ENCODE data around the gene CCDC88B. TPM values are rescaled to one million over a fixed set of nuclear protein-coding genes. Genes with fewer than 3 reads are reported as not detected.

CCDC88B gene
- total and polyA plus RNA-seq, 9 of the 15 experiments (the other 6 are each of a cell fraction or from before 2014, with no cell fraction given) = 0.13 to 18.1 (median 7.9) TPM

DNA sequence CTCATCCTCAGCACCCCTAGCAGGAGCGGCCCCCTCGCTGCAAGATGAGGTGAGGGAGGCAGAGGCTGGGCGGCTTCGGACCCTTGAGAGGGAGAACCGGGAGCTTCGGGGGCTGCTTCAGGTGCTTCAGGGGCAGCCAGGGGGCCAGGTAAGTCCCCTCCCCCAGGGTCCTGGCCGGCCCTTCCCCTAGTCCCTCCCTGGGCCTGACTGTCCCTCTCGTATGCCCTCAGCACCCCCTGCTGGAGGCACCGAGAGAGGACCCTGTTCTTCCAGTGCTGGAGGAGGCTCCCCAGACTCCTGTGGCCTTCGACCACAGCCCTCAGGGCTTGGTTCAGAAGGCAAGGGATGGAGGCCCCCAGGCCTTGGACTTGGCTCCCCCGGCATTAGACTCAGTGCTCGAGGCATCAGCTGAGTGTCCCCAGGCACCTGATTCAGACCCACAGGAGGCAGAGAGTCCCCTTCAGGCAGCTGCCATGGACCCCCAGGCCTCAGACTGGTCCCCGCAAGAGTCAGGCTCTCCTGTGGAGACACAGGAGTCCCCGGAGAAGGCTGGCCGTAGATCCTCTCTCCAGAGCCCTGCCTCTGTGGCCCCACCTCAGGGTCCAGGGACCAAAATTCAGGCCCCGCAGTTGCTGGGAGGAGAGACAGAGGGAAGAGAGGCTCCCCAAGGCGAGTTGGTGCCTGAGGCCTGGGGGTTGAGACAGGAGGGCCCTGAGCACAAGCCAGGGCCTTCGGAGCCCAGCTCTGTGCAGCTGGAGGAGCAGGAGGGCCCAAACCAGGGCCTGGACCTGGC, 4.0 kb downstream of the CCDC88B start:
- ATAC-seq (peak; percentile 42), DNase-seq (ENCODE audit: extremely low read depth in 1 of 4, low spot score in 3 of 4) (peak in 2 of 4 experiments; percentile 58 to 68), FAIRE-seq (no peak)
- H3K4me3 ChIP-seq = no peak overlapping the region
- in situ Hi-C loops (cut with MboI) = no loop called here
- intact Hi-C loops (cut with micrococcal nuclease) = loop anchor here (2.0 kb wide), 1 partner anchor 39 kb away; the partner anchor contains the start of gene ESRRA
- H2AFZ ChIP-seq (ENCODE audit: low read depth, low read length) = no peak overlapping the region
- ChIA-PET CTCF (ENCODE audit: low intra/inter-chr PET ratio) (interaction anchor here (0.5 to 2.0 kb wide), 2 partner anchors 26 to 138 kb away, joined by 3 to 8 read pairs; partner anchors contain the start of genes PRDX5 and TRMT112), POLR2A (no interaction called here)
- BruUV-seq (replicated peaks) = no TSS peak
- H3K27ac ChIP-seq (ENCODE audit: extremely low read depth, low read depth, low read length) = no peak overlapping the region
- 55% methylated on average over 11 of the region's 18 CpGs for WGBS (ENCODE audit: insufficient coverage, low coverage, missing lambda C conversion rate)
- H3K9me3 ChIP-seq (replicated peaks; ENCODE audit: control insufficient read depth, insufficient read depth, low read depth, low read length) = no peaks in the 10 kb centered on the region
- H4K20me1 ChIP-seq (replicated peaks; ENCODE audit: control insufficient read depth, insufficient read depth, low read length) = no peaks in the 10 kb centered on the region; the same call in 1 of the 2 replicates
- no peaks in the 10 kb centered on the region for H3K9me1 ChIP-seq (ENCODE audit: control insufficient read depth, insufficient read depth, low read length)
- H3K79me2 ChIP-seq (ENCODE audit: control insufficient read depth, insufficient read depth, low read length) = no peaks in the 10 kb centered on the region
- no peak overlapping the region for H3K4me2 ChIP-seq (ENCODE audit: insufficient read depth, low read length)
- H3K4me1 ChIP-seq (replicated peaks in 1 of 2; ENCODE audit: control insufficient read depth in 2 of 2, insufficient read depth in 2 of 2, low read length in 2 of 2) = peaks cover 18 to 65% of the 10 kb centered on the region in 2 experiments; a peak in 4 of 5 replicates
- H3K36me3 ChIP-seq (ENCODE audit: control insufficient read depth, insufficient read depth, low read length) = no peaks in the 10 kb centered on the region
- peak overlapping the region in 1 of 2 experiments; percentile 69; a peak in 2 of 4 replicates for H3K9ac ChIP-seq (ENCODE audit: insufficient read depth in 1 of 2, low read depth in 2 of 2, low read length in 2 of 2)
- no peaks in the 10 kb centered on the region for H3K27me3 ChIP-seq (ENCODE audit: control insufficient read depth in 2 of 2, insufficient read depth in 2 of 2, low read length in 2 of 2)
- TF ChIP-seq ERF (CRISPR knock-in tag; IDR thresholded peaks at IDR 0.05) = no peak
- no peak for TF ChIP-seq CEBPG (CRISPR knock-in tag; IDR thresholded peaks at IDR 0.05)
- no peak for TF ChIP-seq CEBPG (tag; conservative IDR thresholded peaks at IDR 0.05 in 1 of 2, IDR thresholded peaks at IDR 0.05 in 1 of 2)
- no peak for TF ChIP-seq BHLHE40 (IDR thresholded peaks at IDR 0.05; ENCODE audit: low read length)
- TF ChIP-seq PCBP1 (IDR thresholded peaks at IDR 0.05; ENCODE audit: low read depth, low read length, poor library complexity, severe bottlenecking) = no peak
- TF ChIP-seq MIER1 (IDR thresholded peaks at IDR 0.05; ENCODE audit: low read depth) = no peak
- no peak for TF ChIP-seq NBN (IDR thresholded peaks at IDR 0.05; ENCODE audit: low read depth)
- 0 out of 2 replicates have a peak, but pooled peaks have one; percentile 2 for TF ChIP-seq RBFOX2 (IDR thresholded peaks at IDR 0.05; ENCODE audit: low read depth, low read length)
- TF ChIP-seq MAZ (CRISPR knock-in tag; conservative IDR thresholded peaks at IDR 0.05 in 1 of 2, IDR thresholded peaks at IDR 0.05 in 1 of 2) = 0 out of 4 replicates have a peak, but pooled peaks of 1 of the 2 experiments have one; percentile 21
- 0 out of 2 replicates have a peak, but pooled peaks have one; percentile 28 for TF ChIP-seq CC2D1A (IDR thresholded peaks at IDR 0.05)
- TF ChIP-seq PURB (CRISPR knock-in tag; IDR thresholded peaks at IDR 0.05; ENCODE audit: low read depth) = no peak
- TF ChIP-seq EP400 (IDR thresholded peaks at IDR 0.05) = no peak
- TF ChIP-seq BDP1 (IDR thresholded peaks at IDR 0.05; ENCODE audit: insufficient read depth, insufficient read length) = no peak
- TF ChIP-seq, protein P1, sequence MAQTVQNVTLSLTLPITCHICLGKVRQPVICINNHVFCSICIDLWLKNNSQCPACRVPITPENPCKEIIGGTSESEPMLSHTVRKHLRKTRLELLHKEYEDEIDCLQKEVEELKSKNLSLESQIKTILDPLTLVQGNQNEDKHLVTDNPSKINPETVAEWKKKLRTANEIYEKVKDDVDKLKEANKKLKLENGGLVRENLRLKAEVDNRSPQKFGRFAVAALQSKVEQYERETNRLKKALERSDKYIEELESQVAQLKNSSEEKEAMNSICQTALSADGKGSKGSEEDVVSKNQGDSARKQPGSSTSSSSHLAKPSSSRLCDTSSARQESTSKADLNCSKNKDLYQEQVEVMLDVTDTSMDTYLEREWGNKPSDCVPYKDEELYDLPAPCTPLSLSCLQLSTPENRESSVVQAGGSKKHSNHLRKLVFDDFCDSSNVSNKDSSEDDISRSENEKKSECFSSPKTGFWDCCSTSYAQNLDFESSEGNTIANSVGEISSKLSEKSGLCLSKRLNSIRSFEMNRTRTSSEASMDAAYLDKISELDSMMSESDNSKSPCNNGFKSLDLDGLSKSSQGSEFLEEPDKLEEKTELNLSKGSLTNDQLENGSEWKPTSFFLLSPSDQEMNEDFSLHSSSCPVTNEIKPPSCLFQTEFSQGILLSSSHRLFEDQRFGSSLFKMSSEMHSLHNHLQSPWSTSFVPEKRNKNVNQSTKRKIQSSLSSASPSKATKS (CRISPR knock-in tag; IDR thresholded peaks at IDR 0.05) = no peak
- TF ChIP-seq NR3C1 (CRISPR knock-in tag; IDR thresholded peaks at IDR 0.05) = no peak
- TF ChIP-seq, protein P2, sequence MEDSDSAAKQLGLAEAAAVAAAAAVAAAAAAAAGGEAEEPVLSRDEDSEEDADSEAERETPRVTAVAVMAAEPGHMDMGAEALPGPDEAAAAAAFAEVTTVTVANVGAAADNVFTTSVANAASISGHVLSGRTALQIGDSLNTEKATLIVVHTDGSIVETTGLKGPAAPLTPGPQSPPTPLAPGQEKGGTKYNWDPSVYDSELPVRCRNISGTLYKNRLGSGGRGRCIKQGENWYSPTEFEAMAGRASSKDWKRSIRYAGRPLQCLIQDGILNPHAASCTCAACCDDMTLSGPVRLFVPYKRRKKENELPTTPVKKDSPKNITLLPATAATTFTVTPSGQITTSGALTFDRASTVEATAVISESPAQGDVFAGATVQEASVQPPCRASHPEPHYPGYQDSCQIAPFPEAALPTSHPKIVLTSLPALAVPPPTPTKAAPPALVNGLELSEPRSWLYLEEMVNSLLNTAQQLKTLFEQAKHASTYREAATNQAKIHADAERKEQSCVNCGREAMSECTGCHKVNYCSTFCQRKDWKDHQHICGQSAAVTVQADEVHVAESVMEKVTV (CRISPR knock-in tag; IDR thresholded peaks at IDR 0.05) = 0 out of 2 replicates have a peak, but pooled peaks have one; percentile 24
- TF ChIP-seq EGR1 (conservative IDR thresholded peaks at IDR 0.05) = no peak
- no peak for TF ChIP-seq ZNF431 (CRISPR knock-in tag; IDR thresholded peaks at IDR 0.05)
- TF ChIP-seq NRF1 (conservative IDR thresholded peaks at IDR 0.05 in 1 of 2, IDR thresholded peaks at IDR 0.05 in 1 of 2) = no peak; a peak in 1 of 4 replicates
